ENCODE data around the gene ATXN1. TPM values are rescaled to one million over a fixed set of nuclear protein-coding genes. Genes with fewer than 3 reads are reported as not detected.
A peak's percentile ranks its signal among the peaks of the same experiment; 100 is the strongest.

Gene ATXN1
- total RNA-seq, 1 experiment from 2014 or later, result 8.1 TPM

- no peak for TF ChIP-seq ATF2 (CRISPR knock-in tag; IDR thresholded peaks at IDR 0.05; ENCODE audit: borderline replicate concordance, low read depth)
- TF ChIP-seq ZNF532 (CRISPR knock-in tag; IDR thresholded peaks at IDR 0.05; ENCODE audit: borderline replicate concordance), result no peak
- TF ChIP-seq GABPB1 (CRISPR knock-in tag; IDR thresholded peaks at IDR 0.05), result 0 out of 2 replicates have a peak, but pooled peaks have one; percentile 22
- TF ChIP-seq SMAD4 (CRISPR knock-in tag; IDR thresholded peaks at IDR 0.05), result no peak
Measured at GRCh38 chr6:16760516-16761470, at the start of gene ATXN1 (continued).

- ChIA-PET CTCF (no interaction called here), POLR2A (no interaction called here)
- ATAC-seq (no peak), DNase-seq (ENCODE audit: low spot score) (no peak)
- Mint-ChIP-seq H3K27ac (no peak overlapping the region), H3K4me1 (peaks cover 8% of the 10 kb centered on the region), H3K4me3 (no peak overlapping the region), H3K9me3 (peaks cover 60% of the 10 kb centered on the region), H3K36me3 (peaks cover 38% of the 10 kb centered on the region), H3K27me3 (ENCODE audit: low read depth) (no peaks in the 10 kb centered on the region; the same call in 1 of the 2 replicates)
- TF ChIP-seq ETV6 (CRISPR knock-in tag; IDR thresholded peaks at IDR 0.05) (no peak), ATF1 (CRISPR knock-in tag; IDR thresholded peaks at IDR 0.05) (no peak), AFF4 (CRISPR knock-in tag; IDR thresholded peaks at IDR 0.05; ENCODE audit: borderline replicate concordance) (no peak), NR2C2 (CRISPR knock-in tag; IDR thresholded peaks at IDR 0.05) (no peak), ZBTB43 (CRISPR knock-in tag; IDR thresholded peaks at IDR 0.05) (no peak), ZNF396 (CRISPR knock-in tag; IDR thresholded peaks at IDR 0.05; ENCODE audit: borderline replicate concordance) (no peak), NFYB (CRISPR knock-in tag; conservative IDR thresholded peaks at IDR 0.05; ENCODE audit: low read depth) (no peak), KAT7 (CRISPR knock-in tag; IDR thresholded peaks at IDR 0.05; ENCODE audit: borderline replicate concordance) (no peak), USF2 (CRISPR knock-in tag; IDR thresholded peaks at IDR 0.05) (no peak), ZNF138 (CRISPR knock-in tag; conservative IDR thresholded peaks at IDR 0.05) (no peak), CREM (CRISPR knock-in tag; IDR thresholded peaks at IDR 0.05) (no peak), ZNF219 (CRISPR knock-in tag; IDR thresholded peaks at IDR 0.05; ENCODE audit: borderline replicate concordance) (no peak), JAZF1 (CRISPR knock-in tag; IDR thresholded peaks at IDR 0.05) (no peak), SOX15 (CRISPR knock-in tag; IDR thresholded peaks at IDR 0.05) (no peak)
Measured at GRCh38 chr6:16810411-16810810, 49.2 kb upstream of the ATXN1 start.

Data from WTC11 (cell line).